Vagina (tissue), 2 donors: ENCODE measurements around the gene ZNF628. TPM values are rescaled to one million over a fixed set of nuclear protein-coding genes. Genes with fewer than 3 reads are reported as not detected.
A peak's percentile ranks its signal among the peaks of the same experiment; 100 is the strongest.

Experiments used
- DNase-seq, 2 donors: peaks; one replicate each; pipeline ENCODE4 v3.0.0-alpha.2; 2017; ENCODE audit errors: extremely low spot score in 2 of 2
- H3K27ac ChIP-seq: fragments of 200-600 bp; sonication (generic); one replicate; pipeline ENCODE4 v1.5.1; 2019
- H3K27me3 ChIP-seq: fragments of 200-600 bp; sonication (generic); one replicate; pipeline ENCODE4 v1.5.1; 2019
- H3K36me3 ChIP-seq, 2 donors: fragments of 200-600 bp; sonication (generic); one replicate each; pipeline ENCODE4 v1.5.1; 2017 to 2019
- H3K4me1 ChIP-seq: fragments of 200-600 bp; sonication (generic); one replicate; pipeline ENCODE4 v1.5.1; 2019
- H3K4me3 ChIP-seq, 2 donors: fragments of 200-600 bp; sonication (generic); 1 replicate in 1 of 2; 2 replicates in 1 of 2; pipeline ENCODE4 v1.5.1; 2016 to 2019
- H3K9me3 ChIP-seq: fragments of 200-600 bp; sonication (generic); one replicate; pipeline ENCODE4 v1.5.1; 2019
- POLR2A ChIP-seq, 2 donors: fragments of 450-650 bp; IDR thresholded peaks; one replicate each; pipeline ENCODE4 v1.6.1; 2017; ENCODE audit warnings: antibody characterized with exemption in 2 of 2, mild to moderate bottlenecking in 2 of 2, moderate library complexity in 2 of 2
- POLR2AphosphoS5 ChIP-seq, 2 donors: sonication (generic); formaldehyde crosslinking; IDR thresholded peaks; one replicate each; pipeline ENCODE4 v1.9.0; 2017; ENCODE audit warnings: antibody characterized with exemption in 2 of 2, mild to moderate bottlenecking in 2 of 2, low read depth in 1 of 2; ENCODE audit not compliant: insufficient read depth in 1 of 2
- intact Hi-C: fragments of 100-400 bp; cut with DNase I; formaldehyde crosslinking; loops from one replicate; pipeline ENCODE4 v1.15.1; 2023
- total RNA-seq: library from RNA; depleted of rRNA; stranded (reverse); fragments of >200 nt; gene quantifications from one replicate; pipeline ENCODE4 v1.2.3, GENCODE V29; 2016
- TF ChIP-seq, protein P1 (sequence below), 3 experiments: fragments of 450-650 bp in 2 of 3; fragments of 200-600 bp in 1 of 3; sonication (generic) in 1 of 3; IDR thresholded peaks; one replicate each; pipeline ENCODE4 v1.5.1; 2017 to 2019; ENCODE audit warnings: antibody characterized with exemption in 3 of 3, mild to moderate bottlenecking in 2 of 3, moderate library complexity in 2 of 3

ZNF628 gene
- total RNA-seq, 1 donor from 2014 or later: 2.7 TPM

DNA sequence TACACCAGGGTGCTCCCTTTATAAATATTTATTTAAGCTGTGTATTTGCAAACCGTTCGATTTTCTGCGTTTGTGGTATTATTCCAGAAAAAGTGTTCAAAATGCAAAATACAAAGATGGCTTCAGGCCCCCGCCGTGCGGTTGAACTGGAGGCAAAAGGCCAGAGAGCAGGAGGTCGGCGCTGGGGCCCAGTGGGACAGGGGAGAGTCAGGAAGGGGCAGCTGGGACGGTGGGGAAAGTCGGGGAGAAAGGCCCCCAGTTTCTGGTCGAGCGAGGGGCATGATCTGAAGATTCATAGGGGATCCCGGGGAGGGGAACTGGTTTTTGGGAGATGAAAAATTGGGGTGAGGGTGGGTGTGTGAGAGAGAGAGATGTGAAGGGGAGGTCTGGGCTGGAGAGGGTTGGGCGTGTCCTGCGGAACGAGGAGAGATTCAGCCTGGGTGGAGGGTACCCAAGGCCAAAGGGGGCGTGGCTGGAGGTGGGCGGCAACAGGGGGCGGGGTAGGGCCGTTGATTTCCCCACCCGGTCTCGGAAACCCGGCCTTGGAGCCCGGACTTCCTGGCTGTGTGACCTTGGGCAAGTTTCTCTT, 15.7 kb upstream of the ZNF628 start:
- intact Hi-C loops: no loop called here
- no peaks in the 10 kb centered on the region for H3K9me3 ChIP-seq
- H3K27me3 ChIP-seq: no peaks in the 10 kb centered on the region
- peaks cover 29% of the 10 kb centered on the region for H3K4me1 ChIP-seq
- peaks cover 0 to 5% of the 10 kb centered on the region in 2 donors for H3K36me3 ChIP-seq
- peak overlapping the region; percentile 60 to 91 for H3K4me3 ChIP-seq
- peak overlapping the region; percentile 80 for H3K27ac ChIP-seq
- DNase-seq: no peak
- TF ChIP-seq, protein P1, sequence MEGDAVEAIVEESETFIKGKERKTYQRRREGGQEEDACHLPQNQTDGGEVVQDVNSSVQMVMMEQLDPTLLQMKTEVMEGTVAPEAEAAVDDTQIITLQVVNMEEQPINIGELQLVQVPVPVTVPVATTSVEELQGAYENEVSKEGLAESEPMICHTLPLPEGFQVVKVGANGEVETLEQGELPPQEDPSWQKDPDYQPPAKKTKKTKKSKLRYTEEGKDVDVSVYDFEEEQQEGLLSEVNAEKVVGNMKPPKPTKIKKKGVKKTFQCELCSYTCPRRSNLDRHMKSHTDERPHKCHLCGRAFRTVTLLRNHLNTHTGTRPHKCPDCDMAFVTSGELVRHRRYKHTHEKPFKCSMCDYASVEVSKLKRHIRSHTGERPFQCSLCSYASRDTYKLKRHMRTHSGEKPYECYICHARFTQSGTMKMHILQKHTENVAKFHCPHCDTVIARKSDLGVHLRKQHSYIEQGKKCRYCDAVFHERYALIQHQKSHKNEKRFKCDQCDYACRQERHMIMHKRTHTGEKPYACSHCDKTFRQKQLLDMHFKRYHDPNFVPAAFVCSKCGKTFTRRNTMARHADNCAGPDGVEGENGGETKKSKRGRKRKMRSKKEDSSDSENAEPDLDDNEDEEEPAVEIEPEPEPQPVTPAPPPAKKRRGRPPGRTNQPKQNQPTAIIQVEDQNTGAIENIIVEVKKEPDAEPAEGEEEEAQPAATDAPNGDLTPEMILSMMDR (IDR thresholded peaks at IDR 0.05): no peak
- TF ChIP-seq POLR2A (IDR thresholded peaks at IDR 0.05) (no peak), POLR2AphosphoS5 (IDR thresholded peaks at IDR 0.05; ENCODE audit: insufficient read depth in 1 of 2, low read depth in 1 of 2) (no peak)

DNA sequence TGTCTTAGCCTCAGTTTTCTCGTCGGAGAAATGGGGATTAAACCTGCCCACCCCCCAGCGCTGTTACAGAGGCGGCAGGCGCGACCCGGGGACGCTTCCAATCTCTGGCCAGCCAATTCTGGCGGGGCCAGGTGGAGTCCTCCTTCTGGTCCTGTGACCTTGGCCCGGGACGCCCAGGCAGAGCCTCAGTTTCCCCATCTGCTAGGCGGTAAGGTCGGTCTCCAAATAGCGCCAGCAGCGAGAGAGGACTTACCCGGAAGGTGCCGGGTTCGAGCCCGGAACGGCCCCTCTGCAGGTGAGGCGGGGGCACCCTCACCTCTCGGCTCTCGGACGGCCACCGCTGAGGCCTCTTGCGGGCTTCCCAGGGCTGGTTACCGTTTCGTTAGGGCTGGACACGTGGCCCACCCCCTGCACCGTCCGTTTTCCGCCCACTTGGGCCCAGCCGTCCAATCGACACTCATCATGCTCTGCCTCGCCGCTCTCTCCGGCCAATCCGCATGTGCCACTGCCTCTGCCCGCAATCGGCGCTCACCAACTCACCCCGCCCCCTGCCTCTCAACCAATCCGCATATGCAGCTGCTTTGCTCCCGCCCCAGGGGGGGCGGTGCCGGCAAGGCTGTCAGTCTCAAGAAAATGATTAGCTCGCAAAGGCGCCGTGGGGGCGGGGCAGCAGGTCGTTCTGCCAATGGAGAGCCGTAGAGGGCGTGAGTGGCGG, 15.0 kb upstream of the ZNF628 start, which contains the start of gene ISOC2:
TSS of gene ISOC2 (minus strand) at position 384 of the 715 bp plus-strand sequence. CDS start 5,156 bp downstream, outside the sequence.
- Histone ChIP-seq H3K27me3 (no peaks in the 10 kb centered on the region), H3K4me3 (peak within 1 kb of the TSS; percentile 63 to 91), H3K27ac (peak within 1 kb of the TSS; percentile 80), H3K9me3 (no peaks in the 10 kb centered on the region), H3K36me3 (no peaks in the 10 kb centered on the region), H3K4me1 (peaks cover 29% of the 10 kb centered on the region)
- intact Hi-C loops: no loop called here
- TF ChIP-seq POLR2AphosphoS5 (IDR thresholded peaks at IDR 0.05; ENCODE audit: insufficient read depth in 1 of 2, low read depth in 1 of 2) (peak; percentile 82), POLR2A (IDR thresholded peaks at IDR 0.05) (peak in 1 of 2 donors; percentile 33)
- TF ChIP-seq, protein P1 (IDR thresholded peaks at IDR 0.05): peak in 1 of 3 experiments; percentile 1
- DNase-seq: peak; percentile 99 to 100

DNA sequence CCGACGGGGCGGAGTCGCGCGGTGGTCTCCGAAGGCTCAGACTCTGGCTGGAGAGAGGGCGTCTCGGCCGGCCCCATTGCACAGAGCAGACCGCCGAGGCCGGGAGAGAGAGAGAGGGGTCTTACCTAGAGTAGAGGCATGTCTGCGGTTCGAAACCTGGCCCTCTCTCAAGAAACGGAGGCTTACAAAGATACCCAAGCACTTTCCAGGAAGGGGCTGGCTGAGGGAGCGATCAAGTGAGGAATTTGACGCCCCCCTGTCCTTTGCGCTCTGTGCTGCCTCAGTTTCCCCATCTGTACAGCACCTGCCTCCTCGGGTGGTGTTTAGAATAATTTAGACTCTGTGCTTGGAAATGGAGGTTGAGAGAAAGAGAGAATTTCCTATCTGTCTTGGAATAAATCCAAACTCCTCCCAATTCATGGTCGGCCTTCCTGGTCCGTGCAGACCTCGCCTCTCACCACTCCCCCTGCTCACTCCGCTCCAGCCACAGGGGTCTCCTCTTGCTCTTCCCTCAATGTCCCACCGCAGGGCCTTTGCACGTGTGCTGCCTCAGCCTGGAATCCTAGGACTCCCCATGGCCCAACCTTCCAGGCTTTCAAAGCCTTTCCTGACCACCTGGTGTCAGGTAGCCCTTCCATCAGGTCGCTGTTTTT, 14.3 kb upstream of the ZNF628 start:
- intact Hi-C loops: no loop called here
- TF ChIP-seq, protein P1 (IDR thresholded peaks at IDR 0.05): no peak
- TF ChIP-seq POLR2A (IDR thresholded peaks at IDR 0.05) (peak in 1 of 2 donors; percentile 27), POLR2AphosphoS5 (IDR thresholded peaks at IDR 0.05; ENCODE audit: insufficient read depth in 1 of 2, low read depth in 1 of 2) (peak in 1 of 2 donors; percentile 74)
- Histone ChIP-seq H3K4me1 (peaks cover 29% of the 10 kb centered on the region), H3K9me3 (no peaks in the 10 kb centered on the region), H3K27me3 (no peaks in the 10 kb centered on the region), H3K4me3 (peak overlapping the region; percentile 63 to 91), H3K27ac (peak overlapping the region; percentile 35), H3K36me3 (no peaks in the 10 kb centered on the region)
- DNase-seq: no peak

DNA sequence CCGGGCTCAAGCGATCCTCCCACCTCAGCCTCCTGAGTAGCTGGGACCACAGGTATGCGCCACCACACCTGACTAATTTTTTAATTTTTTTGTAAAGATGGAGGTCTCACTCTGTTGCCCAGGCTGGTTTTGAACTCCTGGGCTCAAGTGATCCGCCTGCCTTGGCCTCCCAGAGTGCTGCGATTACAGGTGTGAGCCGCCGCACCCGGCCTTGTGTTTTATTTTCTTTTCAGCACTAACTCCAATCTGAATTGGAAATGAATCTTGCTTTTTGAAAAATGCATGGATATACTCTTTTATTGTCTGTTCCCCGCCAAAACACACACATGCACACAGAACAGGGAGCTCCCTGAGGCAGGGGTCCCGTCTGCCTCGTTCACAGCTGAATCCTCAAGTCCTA, 13.7 kb upstream of the ZNF628 start:
- DNase-seq: no peak
- Histone ChIP-seq H3K27me3 (no peaks in the 10 kb centered on the region), H3K4me1 (peaks cover 33% of the 10 kb centered on the region), H3K36me3 (no peaks in the 10 kb centered on the region), H3K9me3 (no peaks in the 10 kb centered on the region), H3K27ac (no peak overlapping the region), H3K4me3 (no peak overlapping the region)
- no peak for TF ChIP-seq POLR2AphosphoS5 (IDR thresholded peaks at IDR 0.05; ENCODE audit: insufficient read depth in 1 of 2, low read depth in 1 of 2)
- intact Hi-C loops: no loop called here

DNA sequence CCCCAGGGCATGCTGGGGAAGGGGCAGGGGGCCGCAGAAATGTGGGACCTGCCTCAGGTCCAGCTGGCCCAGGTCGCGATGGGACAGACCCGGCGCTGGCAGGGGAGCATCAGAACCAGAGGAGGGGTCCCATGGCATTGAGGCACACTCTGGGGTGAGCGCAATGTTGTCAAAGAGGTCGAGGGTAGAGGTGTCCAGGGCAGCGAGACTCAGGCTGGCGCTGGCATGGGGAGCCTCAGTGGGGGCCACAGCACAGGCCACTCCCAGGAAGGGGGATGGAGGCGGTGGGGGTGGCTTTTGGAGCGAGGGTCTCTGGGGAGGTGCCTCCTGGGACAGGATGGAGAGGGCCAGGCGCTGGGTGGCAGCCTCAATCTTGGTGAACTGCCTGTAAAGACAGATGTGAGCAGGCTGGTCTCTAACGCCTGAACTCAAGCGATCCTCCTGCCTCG, 12.8 kb upstream of the ZNF628 start:
- Histone ChIP-seq H3K27me3 (no peaks in the 10 kb centered on the region), H3K36me3 (no peaks in the 10 kb centered on the region), H3K4me1 (peaks cover 38% of the 10 kb centered on the region), H3K9me3 (no peaks in the 10 kb centered on the region), H3K4me3 (no peak overlapping the region), H3K27ac (no peak overlapping the region)
- TF ChIP-seq, protein P1 (IDR thresholded peaks at IDR 0.05): no peak
- TF ChIP-seq POLR2AphosphoS5 (IDR thresholded peaks at IDR 0.05; ENCODE audit: insufficient read depth in 1 of 2, low read depth in 1 of 2): no peak
- no peak for TF ChIP-seq POLR2A (IDR thresholded peaks at IDR 0.05)
- intact Hi-C loops: no loop called here
- DNase-seq: no peak
